Middle frontal gyrus (tissue), 1 donor: ENCODE data around the gene TTC36.
A peak's percentile ranks its signal among the peaks of the same experiment; 100 is the strongest.
"Not testable (repeated sequence)": the region's sequence is repeated elsewhere in the genome, so short reads cannot be mapped to it uniquely, and the experiment has no call there.

Experiments used
- DNase-seq: peaks from one replicate; pipeline ENCODE4 v3.0.0-alpha.2; 2015; ENCODE audit warnings: low spot score; ENCODE audit errors: extremely low spot score

The TTC36 gene

GRCh38 chr11:118532091-118532490 is 4.8 kb downstream of the TTC36 start:
- DNase-seq = no peak

GRCh38 chr11:118532852-118533768 is 5.8 kb downstream of the TTC36 start:
- no peak for DNase-seq

GRCh38 chr11:118533769-118534729 is 6.8 kb downstream of the TTC36 start:
- no peak for DNase-seq

GRCh38 chr11:118535261-118535660 is 8.0 kb downstream of the TTC36 start:
- no peak for DNase-seq

- DNase-seq = no peak
Observed at GRCh38 chr11:118536726-118537125, 9.5 kb downstream of the TTC36 start.

- no peak for DNase-seq
Observed at GRCh38 chr11:118537409-118537980, 10.2 kb downstream of the TTC36 start.

GRCh38 chr11:118544010-118544646 is 16.9 kb downstream of the TTC36 start:
- no peak for DNase-seq

GRCh38 chr11:118544647-118545010 is 17.4 kb downstream of the TTC36 start:
- no peak for DNase-seq

- DNase-seq = no peak
Observed at GRCh38 chr11:118545533-118545932, 18.3 kb downstream of the TTC36 start.

GRCh38 chr11:118547132-118547531 is 19.9 kb downstream of the TTC36 start:
- DNase-seq = no peak

GRCh38 chr11:118552341-118552740 is 25.1 kb downstream of the TTC36 start:
- DNase-seq = no peak

- no peak for DNase-seq
Observed at GRCh38 chr11:118560806-118561205, 33.5 kb downstream of the TTC36 start.

GRCh38 chr11:118565051-118565450 is 37.8 kb downstream of the TTC36 start:
- DNase-seq = no peak

- DNase-seq = no peak
Observed at GRCh38 chr11:118569670-118570069, 42.4 kb downstream of the TTC36 start.

- no peak for DNase-seq
Observed at GRCh38 chr11:118570787-118571186, 43.5 kb downstream of the TTC36 start.

- DNase-seq = not testable (repeated sequence)
Observed at GRCh38 chr11:118571701-118572060, 44.4 kb downstream of the TTC36 start.

GRCh38 chr11:118572061-118572980 is 45.0 kb downstream of the TTC36 start, which contains the start of gene ARCN1:
TSS of gene ARCN1 (plus strand) at chr11:118572409. CDS start at chr11:118572548, 139 bp downstream.
- DNase-seq = peak; percentile 44

- DNase-seq = no peak
Observed at GRCh38 chr11:118572981-118573550, 45.8 kb downstream of the TTC36 start.

GRCh38 chr11:118574636-118575035 is 47.4 kb downstream of the TTC36 start:
- DNase-seq = no peak

- not testable (repeated sequence) for DNase-seq
Observed at GRCh38 chr11:118577995-118578394, 50.7 kb downstream of the TTC36 start.
